SU-DHL-6 (cell line): Measurements from ENCODE around the gene AGPAT3.

Experiments used
- H2AFZ ChIP-seq: fragments of 200-600 bp; sonication (generic); 2 replicates; pipeline ENCODE4 v1.6.1; 2014; ENCODE audit warnings: low read depth, mild to moderate bottlenecking, moderate library complexity, mixed read lengths, antibody characterized with exemption, low read length; ENCODE audit not compliant: severe bottlenecking
- H3F3A ChIP-seq: fragments of 200-600 bp; shearing (Covaris generic); 2 replicates; pipeline ENCODE4 v1.6.0; 2016; ENCODE audit warnings: antibody characterized with exemption, mild to moderate bottlenecking; ENCODE audit not compliant: insufficient read depth
- H3K27ac ChIP-seq: fragments of 200-600 bp; sonication (generic); 2 replicates; pipeline ENCODE4 v1.5.1; 2016; ENCODE audit warnings: low read depth, mild to moderate bottlenecking, low read length, moderate library complexity, mixed read lengths
- H3K27me3 ChIP-seq: fragments of 200-600 bp; sonication (generic), shearing (Covaris generic); 2 replicates; pipeline ENCODE4 v1.6.0; 2014; ENCODE audit warnings: mild to moderate bottlenecking, low read length
- H3K36me3 ChIP-seq: fragments of 200-600 bp; sonication (generic); 2 replicates; pipeline ENCODE4 v1.6.1; 2014; ENCODE audit warnings: mild to moderate bottlenecking, low read length, mixed read lengths
- H3K4me2 ChIP-seq: fragments of 300-600, 200-600 bp; shearing (Covaris generic), sonication (generic); 2 replicates; pipeline ENCODE4 v1.6.0; 2014; ENCODE audit warnings: low read length, low read depth, mild to moderate bottlenecking; ENCODE audit not compliant: poor library complexity, severe bottlenecking
- H3K4me3 ChIP-seq: fragments of 200-600 bp; sonication (generic); 2 replicates; pipeline ENCODE4 v1.5.1; 2014; ENCODE audit warnings: antibody characterized with exemption, low read length, mild to moderate bottlenecking, mixed read lengths; ENCODE audit not compliant: insufficient read depth, poor library complexity, severe bottlenecking
- H3K79me2 ChIP-seq: fragments of 200-600 bp; sonication (generic); 2 replicates; pipeline ENCODE4 v1.6.1; 2014; ENCODE audit warnings: mild to moderate bottlenecking, low read length, moderate library complexity; ENCODE audit not compliant: insufficient read depth
- H3K9ac ChIP-seq: fragments of 200-600 bp; sonication (generic); 2 replicates; pipeline ENCODE4 v1.7.0; 2014; ENCODE audit warnings: mild to moderate bottlenecking, low read length
- H3K9me2 ChIP-seq: fragments of 200-600 bp; sonication (generic); replicated peaks from 2 replicates; pipeline ENCODE4 v1.6.1; 2014; ENCODE audit warnings: low read length; ENCODE audit not compliant: insufficient read depth
- H3K9me3 ChIP-seq: fragments of 200-600 bp; sonication (generic); 2 replicates; pipeline ENCODE4 v1.6.1; 2014; ENCODE audit warnings: low read length, mixed read lengths; ENCODE audit not compliant: insufficient read depth
- H4K20me1 ChIP-seq: fragments of 200-600 bp; sonication (generic); 2 replicates; pipeline ENCODE4 v1.6.1; 2014; ENCODE audit warnings: low read depth, mild to moderate bottlenecking, antibody characterized with exemption, low read length, moderate library complexity, mixed read lengths
- CTCF ChIP-seq: fragments of 200-600 bp; sonication (generic); IDR thresholded peaks from one replicate; pipeline ENCODE4 v1.5.1; 2017; ENCODE audit warnings: antibody characterized with exemption, mild to moderate bottlenecking, low read length, moderate library complexity; ENCODE audit not compliant: insufficient read depth, poor library complexity, severe bottlenecking
- EZH2phosphoT487 ChIP-seq: fragments of 200-600 bp; sonication (generic), shearing (Covaris generic); conservative IDR thresholded peaks from 2 replicates; pipeline ENCODE4 v1.6.1; 2018; ENCODE audit warnings: mild to moderate bottlenecking, antibody characterized with exemption, low read length, moderate library complexity, mixed read lengths

AGPAT3 gene

GRCh38 chr21:43942201-43942600 is 77.2 kb downstream of the AGPAT3 start:
- Histone ChIP-seq H3K4me3 (no peak overlapping the region), H3K4me2 (no peak overlapping the region), H3K9me3 (no peaks in the 10 kb centered on the region), H3K36me3 (no peaks in the 10 kb centered on the region), H3K27me3 (no peaks in the 10 kb centered on the region), H3K79me2 (no peaks in the 10 kb centered on the region), H3K9ac (no peak overlapping the region), H2AFZ (no peak overlapping the region), H4K20me1 (no peaks in the 10 kb centered on the region), H3K27ac (no peak overlapping the region), H3F3A (no peaks in the 10 kb centered on the region), H3K9me2 (no peaks in the 10 kb centered on the region)
- no peak for TF ChIP-seq CTCF
- no peak for TF ChIP-seq EZH2phosphoT487

- Histone ChIP-seq H3K9ac (no peak overlapping the region), H3K27me3 (no peaks in the 10 kb centered on the region), H3K4me2 (no peak overlapping the region), H3K27ac (no peak overlapping the region), H3K4me3 (no peak overlapping the region), H3K79me2 (no peaks in the 10 kb centered on the region), H3K9me3 (no peaks in the 10 kb centered on the region), H3F3A (no peaks in the 10 kb centered on the region), H3K36me3 (no peaks in the 10 kb centered on the region), H2AFZ (no peak overlapping the region), H4K20me1 (no peaks in the 10 kb centered on the region), H3K9me2 (no peaks in the 10 kb centered on the region)
- no peak for TF ChIP-seq EZH2phosphoT487
- TF ChIP-seq CTCF = no peak
Measured at GRCh38 chr21:43942621-43943020, 77.6 kb downstream of the AGPAT3 start.

GRCh38 chr21:43943512-43944077 is 78.6 kb downstream of the AGPAT3 start:
- no peak for TF ChIP-seq CTCF
- TF ChIP-seq EZH2phosphoT487 = no peak
- Histone ChIP-seq H3K79me2 (no peaks in the 10 kb centered on the region), H3K4me2 (no peak overlapping the region), H3F3A (no peaks in the 10 kb centered on the region), H3K4me3 (no peak overlapping the region), H3K36me3 (no peaks in the 10 kb centered on the region), H4K20me1 (no peaks in the 10 kb centered on the region), H3K9me3 (no peaks in the 10 kb centered on the region), H3K9ac (no peak overlapping the region), H3K27me3 (no peaks in the 10 kb centered on the region), H2AFZ (no peak overlapping the region), H3K9me2 (no peaks in the 10 kb centered on the region), H3K27ac (no peak overlapping the region)
